ENCODE results near the gene HOXD10.

Gene HOXD10

GRCh38 chr2:176128982-176129796 is 12.6 kb downstream of the HOXD10 start, which contains the start of gene HOXD8:
Gene HOXD8 (plus strand): TSS chr2:176129705. CDS start chr2:176130367, 662 bp downstream.
- peak within 1 kb of the TSS; percentile 89 for H3K4me3 ChIP-seq
- peak within 1 kb of the TSS; percentile 72 for H3K9ac ChIP-seq (ENCODE audit: insufficient read length)
- no peaks in the 10 kb centered on the region for H3K36me3 ChIP-seq (ENCODE audit: insufficient read depth, low read length)
- H3K27ac ChIP-seq = peak within 1 kb of the TSS; percentile 88
- DNase-seq (ENCODE audit: low read depth, low spot score) = no peak
- no peaks in the 10 kb centered on the region for H3K9me3 ChIP-seq (ENCODE audit: low read depth, low read length)
- TF ChIP-seq EZH2 (IDR thresholded peaks at IDR 0.05) (no peak), POLR2AphosphoS5 (IDR thresholded peaks at IDR 0.05; ENCODE audit: borderline replicate concordance, low read depth, low read length) (peak; percentile 74), FOXP2 (optimal IDR thresholded peaks at IDR 0.05; ENCODE audit: control extremely low read depth, extremely low read length, insufficient read depth) (peak; percentile 52)

DNA sequence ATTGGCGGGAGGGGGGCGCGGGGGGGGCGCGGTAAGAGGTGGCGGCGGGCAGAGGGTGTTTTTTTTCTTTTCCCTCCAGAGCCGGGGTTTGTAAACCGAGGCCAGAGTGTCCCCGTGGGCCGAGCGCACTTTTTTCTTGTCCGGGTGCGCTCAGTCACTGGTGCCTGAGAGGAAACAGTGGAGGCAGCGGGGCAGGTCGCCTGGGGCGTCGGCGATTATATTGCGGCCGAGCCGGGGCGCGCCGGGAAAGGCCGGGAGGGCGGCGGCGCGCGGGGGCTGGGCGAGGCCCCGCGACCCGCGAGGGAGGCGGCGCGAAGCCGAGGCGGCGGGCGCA is 13.2 kb downstream of the HOXD10 start:
- DNase-seq (ENCODE audit: low read depth, low spot score) = no peak
- Histone ChIP-seq H3K4me3 (peak overlapping the region; percentile 89), H3K9me3 (ENCODE audit: low read depth, low read length) (no peaks in the 10 kb centered on the region), H3K36me3 (ENCODE audit: insufficient read depth, low read length) (no peaks in the 10 kb centered on the region), H3K27ac (peak overlapping the region; percentile 88; the same call in 1 of the 2 replicates), H3K9ac (ENCODE audit: insufficient read length) (peak overlapping the region; percentile 72)
- no peak for TF ChIP-seq POLR2AphosphoS5 (IDR thresholded peaks at IDR 0.05; ENCODE audit: borderline replicate concordance, low read depth, low read length)
- no peak for TF ChIP-seq FOXP2 (optimal IDR thresholded peaks at IDR 0.05; ENCODE audit: control extremely low read depth, extremely low read length, insufficient read depth)
- no peak for TF ChIP-seq EZH2 (IDR thresholded peaks at IDR 0.05)

GRCh38 chr2:176130147-176130956 is 13.8 kb downstream of the HOXD10 start:
- no peak overlapping the region for H3K27ac ChIP-seq
- peak overlapping the region; percentile 17 for H3K9ac ChIP-seq (ENCODE audit: insufficient read length)
- H3K36me3 ChIP-seq (ENCODE audit: insufficient read depth, low read length) = no peaks in the 10 kb centered on the region
- DNase-seq (ENCODE audit: low read depth, low spot score) = no peak
- TF ChIP-seq POLR2AphosphoS5 (IDR thresholded peaks at IDR 0.05; ENCODE audit: borderline replicate concordance, low read depth, low read length) (no peak; the same call in 1 of the 2 replicates), EZH2 (IDR thresholded peaks at IDR 0.05) (no peak)
- peak overlapping the region; percentile 89 for H3K4me3 ChIP-seq
- H3K9me3 ChIP-seq (ENCODE audit: low read depth, low read length) = no peaks in the 10 kb centered on the region

DNA sequence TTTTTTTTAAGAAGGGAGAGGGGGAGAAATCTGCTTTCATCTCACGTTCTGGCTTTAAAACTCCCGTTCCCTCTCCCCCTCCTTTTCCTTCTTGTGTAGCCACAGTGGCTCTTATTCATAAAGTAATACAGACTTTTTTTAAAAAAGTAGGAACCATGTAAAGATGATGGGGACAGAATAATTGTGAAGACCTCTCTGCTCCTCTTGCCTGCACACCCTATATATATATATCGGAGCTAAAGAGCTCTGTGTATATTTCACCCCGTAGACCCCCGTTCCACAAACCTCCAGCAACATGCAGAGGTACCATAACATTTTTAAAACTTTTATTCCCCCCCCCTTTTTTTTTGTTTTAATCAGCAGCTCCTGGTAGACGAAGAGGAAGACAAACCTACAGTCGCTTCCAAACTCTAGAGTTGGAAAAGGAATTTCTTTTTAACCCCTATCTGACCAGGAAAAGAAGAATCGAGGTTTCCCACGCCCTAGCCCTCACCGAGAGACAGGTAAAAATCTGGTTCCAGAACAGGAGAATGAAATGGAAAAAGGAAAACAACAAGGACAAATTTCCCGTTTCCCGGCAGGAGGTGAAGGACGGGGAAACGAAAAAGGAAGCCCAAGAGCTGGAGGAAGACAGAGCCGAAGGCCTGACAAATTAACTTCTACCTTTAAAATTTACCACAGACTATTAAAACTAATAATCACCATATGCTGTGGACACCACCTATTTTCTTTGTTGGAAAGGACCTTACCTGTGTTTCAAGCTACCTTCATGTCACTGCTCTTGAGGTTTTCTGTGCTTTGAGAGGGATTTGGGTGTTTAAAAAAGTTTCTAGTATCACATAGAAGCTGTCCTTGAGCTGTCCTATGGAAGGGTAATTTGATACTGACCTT is 14.6 kb downstream of the HOXD10 start:
- H3K27ac ChIP-seq = no peak overlapping the region
- H3K9ac ChIP-seq (ENCODE audit: insufficient read length) = peak overlapping the region; percentile 17
- no peak for DNase-seq (ENCODE audit: low read depth, low spot score)
- TF ChIP-seq POLR2AphosphoS5 (IDR thresholded peaks at IDR 0.05; ENCODE audit: borderline replicate concordance, low read depth, low read length) (no peak), EZH2 (IDR thresholded peaks at IDR 0.05) (no peak), FOXP2 (optimal IDR thresholded peaks at IDR 0.05; ENCODE audit: control extremely low read depth, extremely low read length, insufficient read depth) (no peak)
- H3K4me3 ChIP-seq = peak overlapping the region; percentile 89
- no peaks in the 10 kb centered on the region for H3K36me3 ChIP-seq (ENCODE audit: insufficient read depth, low read length)
- no peaks in the 10 kb centered on the region for H3K9me3 ChIP-seq (ENCODE audit: low read depth, low read length)

GRCh38 chr2:176131848-176132158 is 15.2 kb downstream of the HOXD10 start:
- Histone ChIP-seq H3K4me3 (peak overlapping the region; percentile 89; the same call in 1 of the 2 replicates), H3K36me3 (ENCODE audit: insufficient read depth, low read length) (no peaks in the 10 kb centered on the region), H3K9me3 (ENCODE audit: low read depth, low read length) (no peaks in the 10 kb centered on the region), H3K9ac (ENCODE audit: insufficient read length) (no peak overlapping the region), H3K27ac (no peak overlapping the region)
- TF ChIP-seq EZH2 (IDR thresholded peaks at IDR 0.05) = no peak
- TF ChIP-seq FOXP2 (optimal IDR thresholded peaks at IDR 0.05; ENCODE audit: control extremely low read depth, extremely low read length, insufficient read depth) = no peak
- no peak for TF ChIP-seq POLR2AphosphoS5 (IDR thresholded peaks at IDR 0.05; ENCODE audit: borderline replicate concordance, low read depth, low read length)
- no peak for DNase-seq (ENCODE audit: low read depth, low spot score)

DNA sequence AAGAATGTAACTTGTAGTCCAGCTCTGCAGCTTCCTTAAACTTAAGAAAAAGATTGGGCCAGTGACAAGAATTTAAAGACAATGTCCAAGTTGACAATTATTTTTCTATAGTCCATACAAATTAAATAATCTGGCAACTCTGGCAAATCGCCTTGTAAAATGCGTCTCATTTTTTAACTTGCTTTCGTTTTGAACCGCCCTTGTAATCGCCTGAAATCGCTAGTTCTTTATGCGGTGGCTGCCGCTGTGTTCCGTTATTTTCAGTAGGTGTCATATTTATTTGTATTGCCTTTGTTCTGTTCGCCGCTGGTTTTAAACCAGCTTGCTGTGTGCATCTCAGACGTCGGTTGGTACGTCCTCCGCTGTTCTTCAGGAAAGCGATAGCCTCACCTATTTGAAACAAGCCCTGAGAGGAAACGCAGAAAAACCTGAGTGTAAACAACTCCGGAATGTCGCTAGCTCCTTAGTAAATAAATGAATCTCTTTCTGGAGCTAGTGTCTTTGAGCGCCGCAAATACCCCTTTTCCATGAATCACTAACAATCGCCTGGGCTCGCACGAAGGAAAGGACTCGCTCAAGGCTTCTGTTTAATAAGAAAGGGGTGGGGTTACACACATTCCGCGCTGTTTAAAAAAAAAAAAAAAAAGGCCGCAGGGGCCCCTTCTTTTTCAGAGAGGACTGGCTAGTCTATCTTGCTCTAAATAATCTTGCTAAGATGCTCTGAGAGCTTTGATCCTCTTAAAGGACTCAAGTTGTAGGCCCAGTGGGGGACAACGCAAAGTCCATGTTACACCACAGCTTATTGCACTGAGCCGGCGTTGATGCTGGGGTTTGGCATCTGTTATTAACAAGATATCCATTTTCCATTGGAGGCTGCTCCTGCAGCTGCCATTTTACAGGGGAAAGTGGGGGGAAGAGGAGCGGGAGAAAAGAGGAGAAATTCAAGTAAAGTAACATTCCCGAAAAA is 15.9 kb downstream of the HOXD10 start:
- no peak overlapping the region for H3K9ac ChIP-seq (ENCODE audit: insufficient read length)
- TF ChIP-seq EZH2 (IDR thresholded peaks at IDR 0.05) = no peak
- no peak overlapping the region for H3K27ac ChIP-seq
- no peaks in the 10 kb centered on the region for H3K36me3 ChIP-seq (ENCODE audit: insufficient read depth, low read length)
- no peak overlapping the region for H3K4me3 ChIP-seq
- no peaks in the 10 kb centered on the region for H3K9me3 ChIP-seq (ENCODE audit: low read depth, low read length)
- no peak for DNase-seq (ENCODE audit: low read depth, low spot score)

DNA sequence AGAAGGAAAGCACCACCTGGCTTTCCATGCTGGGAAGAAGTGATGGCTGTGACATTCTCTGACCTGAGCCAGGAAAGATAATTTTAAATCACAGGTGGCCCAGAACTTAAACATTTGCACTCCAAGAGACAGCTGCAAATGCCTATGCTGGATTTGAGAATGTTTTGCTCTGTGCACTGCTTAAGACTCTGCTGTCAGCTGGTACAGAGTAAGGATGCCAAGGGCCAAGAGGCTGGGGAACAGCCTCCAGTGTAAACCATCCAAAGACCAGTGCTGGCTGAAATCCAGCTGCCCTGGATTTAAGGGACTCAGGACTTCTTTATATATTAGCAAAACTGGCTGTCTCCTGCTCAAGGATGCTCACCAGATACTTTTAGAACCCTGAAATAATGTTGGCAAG is 16.8 kb downstream of the HOXD10 start:
- Histone ChIP-seq H3K27ac (no peak overlapping the region), H3K9ac (ENCODE audit: insufficient read length) (no peak overlapping the region), H3K36me3 (ENCODE audit: insufficient read depth, low read length) (no peaks in the 10 kb centered on the region), H3K4me3 (no peak overlapping the region), H3K9me3 (ENCODE audit: low read depth, low read length) (no peaks in the 10 kb centered on the region)
- DNase-seq (ENCODE audit: low read depth, low spot score) = no peak
- TF ChIP-seq POLR2AphosphoS5 (IDR thresholded peaks at IDR 0.05; ENCODE audit: borderline replicate concordance, low read depth, low read length) (no peak), EZH2 (IDR thresholded peaks at IDR 0.05) (no peak), FOXP2 (optimal IDR thresholded peaks at IDR 0.05; ENCODE audit: control extremely low read depth, extremely low read length, insufficient read depth) (no peak)

Data from SK-N-MC (cell line).